ENCODE results near the gene PUM1. TPM values are rescaled to one million over a fixed set of nuclear protein-coding genes. Genes with fewer than 3 reads are reported as not detected.

Gene PUM1
- total RNA-seq, 1 experiment from 2014 or later, result 110 TPM

DNA sequence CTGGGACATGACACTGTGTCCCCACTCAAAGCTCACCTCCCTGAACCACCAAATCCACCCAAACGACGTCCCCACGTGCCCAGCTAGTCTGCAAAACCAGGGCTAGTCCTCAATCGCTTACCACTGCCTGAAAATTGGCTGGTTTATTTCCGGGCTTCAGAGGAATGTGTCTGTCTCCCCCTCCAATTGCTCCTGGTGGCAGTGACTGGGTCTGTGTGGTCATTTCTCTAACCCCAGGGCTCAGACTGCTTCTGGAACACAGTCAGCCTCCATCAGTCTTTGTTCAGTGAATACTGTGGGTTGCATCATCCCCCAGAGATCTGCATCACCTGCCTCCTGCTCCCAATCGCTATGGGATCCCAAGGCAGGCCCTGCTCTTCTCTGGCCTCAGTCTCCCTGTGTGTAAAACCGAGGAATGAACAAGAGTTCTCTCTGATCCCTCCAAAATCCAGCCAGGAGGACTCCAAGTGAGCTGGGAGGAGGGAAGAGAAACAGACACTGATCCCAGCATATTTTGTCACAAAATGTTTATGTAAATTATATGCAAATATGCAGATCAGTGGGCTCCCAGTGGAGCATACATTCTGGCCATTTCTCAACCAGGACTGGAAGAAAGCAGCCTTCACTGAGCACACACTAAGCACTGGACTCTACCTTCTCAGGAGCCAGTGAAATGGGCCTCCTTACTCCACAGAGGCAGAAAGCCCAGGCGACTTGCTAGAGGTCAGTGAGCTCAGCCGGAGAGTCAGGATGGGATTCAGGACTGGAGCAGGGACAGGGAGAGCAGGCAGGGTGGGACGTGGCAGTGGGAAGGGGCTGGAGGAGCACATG is 177.8 kb downstream of the PUM1 start:
- Mint-ChIP-seq H3K27ac (ENCODE audit: low read depth, unreplicated experiment) (peak overlapping the region; percentile 63), H3K4me3 (ENCODE audit: unreplicated experiment) (no peak overlapping the region), H3K27me3 (ENCODE audit: insufficient read depth, unreplicated experiment) (no peaks in the 10 kb centered on the region), H3K36me3 (ENCODE audit: insufficient read depth, unreplicated experiment) (peaks cover 6% of the 10 kb centered on the region), H3K9me3 (ENCODE audit: unreplicated experiment) (no peaks in the 10 kb centered on the region), H3K4me1 (ENCODE audit: insufficient read depth, unreplicated experiment) (peaks cover 13% of the 10 kb centered on the region)
- no peak for DNase-seq (ENCODE audit: unreplicated experiment)
- no TSS peak for BruUV-seq (replicated peaks)
- ChIA-PET CTCF (interaction anchor here (0.6 to 1.1 kb wide), 4 partner anchors 24 to 1685 kb away, joined by 3 to 4 read pairs (median 3); no protein-coding TSS in a partner anchor), POLR2A (interaction anchor here (0.5 to 0.6 kb wide), 2 partner anchors 15 to 29 kb away, joined by 3 read pairs; no protein-coding TSS in a partner anchor)
- TF ChIP-seq, protein P1, sequence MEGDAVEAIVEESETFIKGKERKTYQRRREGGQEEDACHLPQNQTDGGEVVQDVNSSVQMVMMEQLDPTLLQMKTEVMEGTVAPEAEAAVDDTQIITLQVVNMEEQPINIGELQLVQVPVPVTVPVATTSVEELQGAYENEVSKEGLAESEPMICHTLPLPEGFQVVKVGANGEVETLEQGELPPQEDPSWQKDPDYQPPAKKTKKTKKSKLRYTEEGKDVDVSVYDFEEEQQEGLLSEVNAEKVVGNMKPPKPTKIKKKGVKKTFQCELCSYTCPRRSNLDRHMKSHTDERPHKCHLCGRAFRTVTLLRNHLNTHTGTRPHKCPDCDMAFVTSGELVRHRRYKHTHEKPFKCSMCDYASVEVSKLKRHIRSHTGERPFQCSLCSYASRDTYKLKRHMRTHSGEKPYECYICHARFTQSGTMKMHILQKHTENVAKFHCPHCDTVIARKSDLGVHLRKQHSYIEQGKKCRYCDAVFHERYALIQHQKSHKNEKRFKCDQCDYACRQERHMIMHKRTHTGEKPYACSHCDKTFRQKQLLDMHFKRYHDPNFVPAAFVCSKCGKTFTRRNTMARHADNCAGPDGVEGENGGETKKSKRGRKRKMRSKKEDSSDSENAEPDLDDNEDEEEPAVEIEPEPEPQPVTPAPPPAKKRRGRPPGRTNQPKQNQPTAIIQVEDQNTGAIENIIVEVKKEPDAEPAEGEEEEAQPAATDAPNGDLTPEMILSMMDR (IDR thresholded peaks at IDR 0.05; ENCODE audit: unreplicated experiment), result no peak
- intact Hi-C loops (cut with micrococcal nuclease), result no loop called here

DNA sequence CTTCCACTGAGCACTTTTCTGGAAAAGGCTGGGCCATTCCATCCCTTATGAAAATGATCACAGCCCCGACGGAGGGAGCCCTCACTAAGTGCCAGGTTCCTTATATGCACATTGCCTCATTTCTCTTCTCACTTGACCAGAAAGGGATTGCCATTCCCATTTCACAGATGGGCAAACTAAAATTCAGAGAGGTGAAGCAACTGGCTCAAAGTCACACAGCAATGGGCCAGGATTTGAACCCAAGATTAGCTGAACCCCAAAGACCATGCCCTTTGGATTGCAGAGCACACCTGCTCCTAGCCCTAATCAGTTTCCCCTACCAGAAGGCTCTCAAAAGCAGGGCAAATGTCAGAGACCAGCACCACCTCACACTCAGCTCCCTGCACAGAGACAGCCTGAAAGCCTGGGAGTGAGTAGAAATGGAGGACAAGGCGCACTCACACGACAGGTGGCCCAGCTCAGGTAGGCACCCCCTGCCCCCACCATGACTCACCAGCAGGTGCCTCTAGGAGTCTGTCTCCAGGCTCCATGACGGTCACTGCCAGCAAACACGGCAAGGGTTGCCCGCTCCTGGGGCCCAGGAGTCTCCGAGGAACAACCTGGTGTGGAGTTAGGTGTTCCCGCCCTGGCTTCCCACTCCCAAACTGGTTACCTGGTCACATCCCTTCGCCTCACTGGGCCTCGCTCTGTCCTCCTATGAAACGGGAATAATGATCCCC is 178.6 kb downstream of the PUM1 start:
- intact Hi-C loops (cut with micrococcal nuclease), result no loop called here
- Mint-ChIP-seq H3K9me3 (ENCODE audit: unreplicated experiment) (no peaks in the 10 kb centered on the region), H3K36me3 (ENCODE audit: insufficient read depth, unreplicated experiment) (peaks cover 7% of the 10 kb centered on the region), H3K27ac (ENCODE audit: low read depth, unreplicated experiment) (no peak overlapping the region), H3K27me3 (ENCODE audit: insufficient read depth, unreplicated experiment) (no peaks in the 10 kb centered on the region), H3K4me3 (ENCODE audit: unreplicated experiment) (no peak overlapping the region), H3K4me1 (ENCODE audit: insufficient read depth, unreplicated experiment) (peaks cover 13% of the 10 kb centered on the region)
- no TSS peak for BruUV-seq (replicated peaks)
- TF ChIP-seq, protein P1 (IDR thresholded peaks at IDR 0.05; ENCODE audit: unreplicated experiment), result no peak
- POLR2A ChIA-PET, result no interaction called here
- CTCF ChIA-PET, result interaction anchor here (0.8 to 1.1 kb wide), 2 partner anchors 42 to 1684 kb away, joined by 3 to 4 read pairs; no protein-coding TSS in a partner anchor
- DNase-seq (ENCODE audit: unreplicated experiment), result no peak

DNA sequence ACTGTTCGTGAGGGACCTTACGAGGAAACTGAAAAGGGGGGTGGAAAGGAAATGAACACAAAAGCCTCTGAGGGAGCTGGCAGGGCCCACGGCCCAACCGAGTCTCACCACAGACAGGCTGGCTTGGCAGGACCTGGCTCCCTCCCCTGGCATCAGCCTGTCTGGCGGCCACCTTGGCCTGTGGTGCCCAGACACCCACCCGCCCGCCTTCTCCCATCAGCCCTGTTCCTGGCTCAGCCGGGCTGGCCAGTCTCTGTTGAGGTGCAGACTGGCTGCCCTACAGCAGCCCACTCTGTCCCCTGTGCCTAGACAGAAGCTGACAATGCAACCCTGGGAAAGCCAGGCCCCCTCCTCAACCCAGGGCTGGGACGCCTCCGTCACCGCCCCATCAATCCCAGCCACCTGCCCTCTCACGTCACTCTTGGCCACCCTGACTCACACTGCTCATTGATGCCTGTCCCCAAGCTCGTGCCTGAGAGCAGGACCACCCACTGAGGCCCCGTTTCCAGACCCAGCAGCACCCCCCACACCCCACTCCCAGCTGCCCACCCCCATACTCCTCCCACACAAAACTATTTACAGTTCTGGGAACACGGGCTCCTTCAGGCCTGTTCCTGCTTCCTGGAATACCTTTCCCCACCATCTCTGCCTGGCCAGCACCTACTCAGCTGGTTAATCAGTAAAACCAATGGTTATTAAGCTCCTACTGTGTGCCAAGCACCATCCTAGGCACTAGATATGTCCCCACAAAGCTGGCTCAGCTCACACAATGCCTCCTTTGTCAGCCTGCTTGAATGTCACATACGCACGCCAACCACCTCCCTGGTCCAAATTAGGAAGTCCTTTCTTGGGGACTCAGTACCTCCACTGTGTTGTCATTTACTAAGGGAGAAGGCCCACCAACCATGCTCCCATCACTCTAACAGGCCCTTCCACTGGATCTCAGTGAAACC is 179.7 kb downstream of the PUM1 start:
- no peak overlapping the region for H3K4me3 Mint-ChIP-seq (ENCODE audit: unreplicated experiment)
- no TSS peak for BruUV-seq (replicated peaks)
- intact Hi-C loops (cut with micrococcal nuclease), result no loop called here
- peaks cover 13% of the 10 kb centered on the region for H3K4me1 Mint-ChIP-seq (ENCODE audit: insufficient read depth, unreplicated experiment)
- no peak overlapping the region for H3K27ac Mint-ChIP-seq (ENCODE audit: low read depth, unreplicated experiment)
- H3K27me3 Mint-ChIP-seq (ENCODE audit: insufficient read depth, unreplicated experiment), result no peaks in the 10 kb centered on the region
- no peaks in the 10 kb centered on the region for H3K9me3 Mint-ChIP-seq (ENCODE audit: unreplicated experiment)
- TF ChIP-seq, protein P1 (IDR thresholded peaks at IDR 0.05; ENCODE audit: unreplicated experiment), result no peak
- ChIA-PET CTCF (interaction anchor here (0.6 kb wide), 1 partner anchor 142 kb away, joined by 5 read pairs; no protein-coding TSS in a partner anchor), POLR2A (interaction anchor here (1.1 kb wide), 1 partner anchor 28 kb away, joined by 3 read pairs; no protein-coding TSS in a partner anchor)
- peaks cover 7% of the 10 kb centered on the region for H3K36me3 Mint-ChIP-seq (ENCODE audit: insufficient read depth, unreplicated experiment)
- DNase-seq (ENCODE audit: unreplicated experiment), result no peak

Data from MCF 10A (cell line).